ENCODE data around the gene C11orf58. TPM values are rescaled to one million over a fixed set of nuclear protein-coding genes. Genes with fewer than 3 reads are reported as not detected.
A peak's percentile ranks its signal among the peaks of the same experiment; 100 is the strongest.

Gene C11orf58
- total RNA-seq, 2 experiments from 2014 or later, result 114 to 123 TPM

GRCh38 chr11:16789560-16790485, 51.4 kb downstream of the C11orf58 start:
- no peak for DNase-seq
- Mint-ChIP-seq H3K27me3 (ENCODE audit: low read depth) (no peaks in the 10 kb centered on the region), H3K36me3 (ENCODE audit: low read depth) (no peaks in the 10 kb centered on the region), H3K27ac (no peak overlapping the region), H3K4me3 (no peak overlapping the region), H3K9me3 (no peaks in the 10 kb centered on the region), H3K4me1 (ENCODE audit: low read depth) (peaks cover under 1% of the 10 kb centered on the region)
- CTCF ChIA-PET, result interaction anchor here (0.9 to 6.4 kb wide), 6 partner anchors 12 to 276 kb away, joined by 3 to 29 read pairs (median 10); no protein-coding TSS in a partner anchor
- intact Hi-C loops (cut with micrococcal nuclease), result loop anchor here (5.0 kb wide), 1 partner anchor 147 kb away; no protein-coding TSS in a partner anchor

- CTCF ChIA-PET, result interaction anchor here (0.9 to 4.1 kb wide), 3 partner anchors 30 to 146 kb away, joined by 3 to 14 read pairs (median 3); no protein-coding TSS in a partner anchor
- DNase-seq, result no peak
- H3K9me3 Mint-ChIP-seq, result no peaks in the 10 kb centered on the region
- H3K4me3 Mint-ChIP-seq, result no peak overlapping the region
- H3K4me1 Mint-ChIP-seq (ENCODE audit: low read depth), result peaks cover 5% of the 10 kb centered on the region
- no peaks in the 10 kb centered on the region for H3K36me3 Mint-ChIP-seq (ENCODE audit: low read depth)
- intact Hi-C loops (cut with micrococcal nuclease), result no loop called here
- H3K27me3 Mint-ChIP-seq (ENCODE audit: low read depth), result no peaks in the 10 kb centered on the region
- no peak overlapping the region for H3K27ac Mint-ChIP-seq
Observed at GRCh38 chr11:16790486-16791190, 52.2 kb downstream of the C11orf58 start.

- CTCF ChIA-PET, result interaction anchor here (0.5 to 1.1 kb wide), 3 partner anchors 8 to 145 kb away, joined by 3 to 4 read pairs (median 3); no protein-coding TSS in a partner anchor
- Mint-ChIP-seq H3K36me3 (ENCODE audit: low read depth) (no peaks in the 10 kb centered on the region), H3K4me3 (no peak overlapping the region), H3K9me3 (no peaks in the 10 kb centered on the region), H3K27me3 (ENCODE audit: low read depth) (no peaks in the 10 kb centered on the region), H3K27ac (no peak overlapping the region), H3K4me1 (ENCODE audit: low read depth) (peaks cover 5% of the 10 kb centered on the region)
- no peak for DNase-seq
- intact Hi-C loops (cut with micrococcal nuclease), result no loop called here
Observed at GRCh38 chr11:16791191-16791961, 52.9 kb downstream of the C11orf58 start.

GRCh38 chr11:16792426-16792825, 54.0 kb downstream of the C11orf58 start:
- DNase-seq, result no peak
- CTCF ChIA-PET, result interaction anchor here (0.6 to 1.1 kb wide), 4 partner anchors 9 to 271 kb away, joined by 3 to 5 read pairs (median 4); no protein-coding TSS in a partner anchor
- Mint-ChIP-seq H3K9me3 (no peaks in the 10 kb centered on the region), H3K4me3 (no peak overlapping the region), H3K4me1 (ENCODE audit: low read depth) (peaks cover 7% of the 10 kb centered on the region), H3K36me3 (ENCODE audit: low read depth) (no peaks in the 10 kb centered on the region), H3K27me3 (ENCODE audit: low read depth) (no peaks in the 10 kb centered on the region), H3K27ac (no peak overlapping the region)
- intact Hi-C loops (cut with micrococcal nuclease), result no loop called here

GRCh38 chr11:16793009-16793408, 54.6 kb downstream of the C11orf58 start:
- CTCF ChIA-PET, result interaction anchor here (0.6 to 1.0 kb wide), 4 partner anchors 34 to 355 kb away, joined by 3 to 5 read pairs (median 4); no protein-coding TSS in a partner anchor
- peaks cover 9% of the 10 kb centered on the region for H3K4me1 Mint-ChIP-seq (ENCODE audit: low read depth)
- H3K27ac Mint-ChIP-seq, result no peak overlapping the region
- no peak overlapping the region for H3K4me3 Mint-ChIP-seq
- intact Hi-C loops (cut with micrococcal nuclease), result no loop called here
- no peaks in the 10 kb centered on the region for H3K9me3 Mint-ChIP-seq
- H3K27me3 Mint-ChIP-seq (ENCODE audit: low read depth), result no peaks in the 10 kb centered on the region
- no peaks in the 10 kb centered on the region for H3K36me3 Mint-ChIP-seq (ENCODE audit: low read depth)
- no peak for DNase-seq

- Mint-ChIP-seq H3K36me3 (ENCODE audit: low read depth) (no peaks in the 10 kb centered on the region), H3K4me3 (no peak overlapping the region), H3K4me1 (ENCODE audit: low read depth) (peaks cover 12% of the 10 kb centered on the region), H3K9me3 (no peaks in the 10 kb centered on the region), H3K27me3 (ENCODE audit: low read depth) (no peaks in the 10 kb centered on the region), H3K27ac (no peak overlapping the region)
- DNase-seq, result no peak
- CTCF ChIA-PET, result interaction anchor here (0.7 to 1.0 kb wide), 3 partner anchors 34 to 355 kb away, joined by 3 to 5 read pairs (median 4); no protein-coding TSS in a partner anchor
- intact Hi-C loops (cut with micrococcal nuclease), result no loop called here
Observed at GRCh38 chr11:16793511-16793910, 55.1 kb downstream of the C11orf58 start.

- H3K9me3 Mint-ChIP-seq, result no peaks in the 10 kb centered on the region
- H3K27me3 Mint-ChIP-seq (ENCODE audit: low read depth), result no peaks in the 10 kb centered on the region
- H3K36me3 Mint-ChIP-seq (ENCODE audit: low read depth), result no peaks in the 10 kb centered on the region
- peaks cover 12% of the 10 kb centered on the region for H3K4me1 Mint-ChIP-seq (ENCODE audit: low read depth)
- no peak for DNase-seq
- CTCF ChIA-PET, result interaction anchor here (1.2 to 1.8 kb wide), 2 partner anchors 9 to 16 kb away, joined by 3 to 7 read pairs; no protein-coding TSS in a partner anchor
- intact Hi-C loops (cut with micrococcal nuclease), result no loop called here
- H3K4me3 Mint-ChIP-seq, result no peak overlapping the region
- no peak overlapping the region for H3K27ac Mint-ChIP-seq
Observed at GRCh38 chr11:16794047-16794818, 55.8 kb downstream of the C11orf58 start.

- peak; percentile 42 for DNase-seq
- CTCF ChIA-PET, result interaction anchor here (1.2 to 1.8 kb wide), 2 partner anchors 10 to 15 kb away, joined by 3 to 7 read pairs; no protein-coding TSS in a partner anchor
- no peaks in the 10 kb centered on the region for H3K9me3 Mint-ChIP-seq
Observed at GRCh38 chr11:16795146-16795545, 56.7 kb downstream of the C11orf58 start.

GRCh38 chr11:16796311-16796710, 57.9 kb downstream of the C11orf58 start:
- H3K27me3 Mint-ChIP-seq (ENCODE audit: low read depth), result no peaks in the 10 kb centered on the region
- H3K36me3 Mint-ChIP-seq (ENCODE audit: low read depth), result no peaks in the 10 kb centered on the region
- peaks cover 12% of the 10 kb centered on the region for H3K4me1 Mint-ChIP-seq (ENCODE audit: low read depth)
- H3K4me3 Mint-ChIP-seq, result no peak overlapping the region
- H3K9me3 Mint-ChIP-seq, result no peaks in the 10 kb centered on the region
- CTCF ChIA-PET, result interaction anchor here (1.8 kb wide), 1 partner anchor 8 kb away, joined by 9 read pairs; no protein-coding TSS in a partner anchor
- H3K27ac Mint-ChIP-seq, result no peak overlapping the region
- intact Hi-C loops (cut with micrococcal nuclease), result no loop called here
- DNase-seq, result no peak

More at GRCh38 chr11:16795146-16795545, 56.7 kb downstream of the C11orf58 start:
- Mint-ChIP-seq H3K36me3 (ENCODE audit: low read depth) (no peaks in the 10 kb centered on the region), H3K27me3 (ENCODE audit: low read depth) (no peaks in the 10 kb centered on the region), H3K4me1 (ENCODE audit: low read depth) (peaks cover 12% of the 10 kb centered on the region), H3K27ac (no peak overlapping the region), H3K4me3 (no peak overlapping the region)
- intact Hi-C loops (cut with micrococcal nuclease), result no loop called here

- H3K36me3 Mint-ChIP-seq (ENCODE audit: low read depth), result no peaks in the 10 kb centered on the region
- intact Hi-C loops (cut with micrococcal nuclease), result no loop called here
- CTCF ChIA-PET, result interaction anchor here (1.2 to 1.8 kb wide), 3 partner anchors 10 to 12 kb away, joined by 4 to 9 read pairs (median 5); no protein-coding TSS in a partner anchor
- no peak overlapping the region for H3K27ac Mint-ChIP-seq
- H3K27me3 Mint-ChIP-seq (ENCODE audit: low read depth), result no peaks in the 10 kb centered on the region
- no peak overlapping the region for H3K4me3 Mint-ChIP-seq
- no peak for DNase-seq
- no peaks in the 10 kb centered on the region for H3K9me3 Mint-ChIP-seq
- H3K4me1 Mint-ChIP-seq (ENCODE audit: low read depth), result peaks cover 12% of the 10 kb centered on the region
Observed at GRCh38 chr11:16797776-16798175, 59.3 kb downstream of the C11orf58 start.

GRCh38 chr11:16799221-16799620, 60.8 kb downstream of the C11orf58 start:
- no peak overlapping the region for H3K4me3 Mint-ChIP-seq
- intact Hi-C loops (cut with micrococcal nuclease), result no loop called here
- DNase-seq, result no peak
- H3K27me3 Mint-ChIP-seq (ENCODE audit: low read depth), result no peaks in the 10 kb centered on the region
- CTCF ChIA-PET, result no interaction called here
- peaks cover 12% of the 10 kb centered on the region for H3K4me1 Mint-ChIP-seq (ENCODE audit: low read depth)
- no peaks in the 10 kb centered on the region for H3K36me3 Mint-ChIP-seq (ENCODE audit: low read depth)
- H3K9me3 Mint-ChIP-seq, result no peaks in the 10 kb centered on the region
- H3K27ac Mint-ChIP-seq, result no peak overlapping the region

Data from activated naive CD4-positive, alpha-beta T cell treated with anti-CD3 and anti-CD28 coated beads for 36 hours (primary cell).